ENCODE data around the gene PIEZO2. TPM values are rescaled to one million over a fixed set of nuclear protein-coding genes. Genes with fewer than 3 reads are reported as not detected.

The PIEZO2 gene
- total RNA-seq, 1 experiment from 2014 or later, result 5.5 TPM

DNA sequence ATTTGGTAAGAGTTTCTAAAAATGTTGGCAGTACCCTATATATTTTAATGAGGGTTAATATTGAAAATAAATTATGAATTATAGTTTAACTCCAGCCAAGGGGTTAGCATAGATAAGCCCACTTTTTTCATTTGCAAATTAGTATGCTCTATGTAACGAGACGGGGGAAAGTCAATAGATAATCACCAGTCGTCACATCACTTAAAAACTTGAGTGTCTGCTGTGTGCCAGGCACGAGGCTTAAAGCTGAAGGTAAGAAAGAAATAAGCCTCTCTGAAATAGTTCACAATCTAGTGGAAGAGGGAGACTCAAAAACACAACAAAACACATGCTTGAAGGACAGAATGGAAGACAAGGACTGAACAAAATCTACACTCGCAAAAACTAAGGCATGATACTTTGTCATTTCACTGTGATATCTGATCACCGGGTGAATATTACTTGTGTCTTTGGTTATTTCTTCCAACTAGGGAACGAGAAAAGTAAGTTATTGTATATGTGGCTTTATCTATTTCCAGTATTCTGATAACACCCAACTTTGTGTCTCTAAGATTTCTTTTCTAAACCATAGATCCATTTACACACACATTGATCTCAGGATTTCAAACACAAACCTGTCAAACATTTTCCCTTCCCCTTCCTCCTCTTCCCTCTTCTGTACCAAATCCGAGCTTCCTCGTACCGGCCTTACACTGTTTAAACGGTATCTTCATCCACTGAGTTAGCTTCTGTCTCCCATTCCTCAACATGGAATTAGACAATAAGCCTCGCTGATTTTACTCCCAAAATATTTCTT is 199.1 kb downstream of the PIEZO2 start:
- no peak overlapping the region for H3K27ac ChIP-seq (ENCODE audit: low read depth, low read length, poor library complexity, severe bottlenecking)
- H3K4me1 ChIP-seq (ENCODE audit: insufficient read depth, low read length, poor library complexity, severe bottlenecking), result no peaks in the 10 kb centered on the region
- CTCF ChIA-PET, result no interaction called here
- no peaks in the 10 kb centered on the region for H3K36me3 ChIP-seq (ENCODE audit: insufficient read depth, low read length, poor library complexity, severe bottlenecking)
- intact Hi-C loops (cut with micrococcal nuclease; ENCODE audit: unreplicated experiment), result no loop called here
- H3K9me3 ChIP-seq (ENCODE audit: low read depth, low read length, poor library complexity, severe bottlenecking), result peaks cover 14% of the 10 kb centered on the region
- no peaks in the 10 kb centered on the region for H3K27me3 ChIP-seq (replicated peaks; ENCODE audit: insufficient read depth, low read depth, low read length, poor library complexity)
- BruUV-seq (replicated peaks), result no TSS peak
- POLR2A ChIA-PET (ENCODE audit: low non-redundant PET), result no interaction called here
- TF ChIP-seq EZH2 (IDR thresholded peaks at IDR 0.05; ENCODE audit: borderline replicate concordance, low read depth, low read length, poor library complexity, severe bottlenecking), result no peak
- TF ChIP-seq, protein P1, sequence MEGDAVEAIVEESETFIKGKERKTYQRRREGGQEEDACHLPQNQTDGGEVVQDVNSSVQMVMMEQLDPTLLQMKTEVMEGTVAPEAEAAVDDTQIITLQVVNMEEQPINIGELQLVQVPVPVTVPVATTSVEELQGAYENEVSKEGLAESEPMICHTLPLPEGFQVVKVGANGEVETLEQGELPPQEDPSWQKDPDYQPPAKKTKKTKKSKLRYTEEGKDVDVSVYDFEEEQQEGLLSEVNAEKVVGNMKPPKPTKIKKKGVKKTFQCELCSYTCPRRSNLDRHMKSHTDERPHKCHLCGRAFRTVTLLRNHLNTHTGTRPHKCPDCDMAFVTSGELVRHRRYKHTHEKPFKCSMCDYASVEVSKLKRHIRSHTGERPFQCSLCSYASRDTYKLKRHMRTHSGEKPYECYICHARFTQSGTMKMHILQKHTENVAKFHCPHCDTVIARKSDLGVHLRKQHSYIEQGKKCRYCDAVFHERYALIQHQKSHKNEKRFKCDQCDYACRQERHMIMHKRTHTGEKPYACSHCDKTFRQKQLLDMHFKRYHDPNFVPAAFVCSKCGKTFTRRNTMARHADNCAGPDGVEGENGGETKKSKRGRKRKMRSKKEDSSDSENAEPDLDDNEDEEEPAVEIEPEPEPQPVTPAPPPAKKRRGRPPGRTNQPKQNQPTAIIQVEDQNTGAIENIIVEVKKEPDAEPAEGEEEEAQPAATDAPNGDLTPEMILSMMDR (conservative IDR thresholded peaks at IDR 0.05; ENCODE audit: low read depth, low read length), result no peak
- H3K4me3 ChIP-seq (ENCODE audit: low read depth, low read length, poor library complexity, severe bottlenecking), result no peak overlapping the region
- DNase-seq (ENCODE audit: low spot score), result no peak

DNA sequence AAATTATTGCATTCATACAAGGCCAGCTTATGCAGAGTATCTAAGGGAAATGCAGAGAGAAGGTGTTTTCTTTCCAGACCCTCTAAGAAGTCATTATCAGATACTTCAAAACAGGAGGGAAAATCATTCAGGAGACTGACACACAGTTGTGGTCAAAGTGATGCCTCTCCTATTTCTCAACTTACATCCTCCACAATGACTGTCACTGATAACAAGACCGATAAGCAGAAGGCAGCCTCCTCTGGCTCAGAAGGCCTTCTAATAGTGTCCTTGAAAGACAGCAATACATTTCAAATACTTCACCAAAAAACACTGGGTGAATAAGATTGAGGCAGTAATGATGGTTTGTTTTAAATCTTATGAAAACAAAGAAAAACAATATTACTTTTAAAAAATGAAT is 199.7 kb downstream of the PIEZO2 start:
- POLR2A ChIA-PET (ENCODE audit: low non-redundant PET), result no interaction called here
- no TSS peak for BruUV-seq (replicated peaks)
- H3K4me3 ChIP-seq (ENCODE audit: low read depth, low read length, poor library complexity, severe bottlenecking), result no peak overlapping the region
- H3K9me3 ChIP-seq (ENCODE audit: low read depth, low read length, poor library complexity, severe bottlenecking), result peaks cover 19% of the 10 kb centered on the region
- H3K27ac ChIP-seq (ENCODE audit: low read depth, low read length, poor library complexity, severe bottlenecking), result no peak overlapping the region
- DNase-seq (ENCODE audit: low spot score), result no peak
- CTCF ChIA-PET, result no interaction called here
- H3K4me1 ChIP-seq (ENCODE audit: insufficient read depth, low read length, poor library complexity, severe bottlenecking), result no peaks in the 10 kb centered on the region
- intact Hi-C loops (cut with micrococcal nuclease; ENCODE audit: unreplicated experiment), result no loop called here
- TF ChIP-seq EZH2 (IDR thresholded peaks at IDR 0.05; ENCODE audit: borderline replicate concordance, low read depth, low read length, poor library complexity, severe bottlenecking), result no peak
- TF ChIP-seq, protein P1 (conservative IDR thresholded peaks at IDR 0.05; ENCODE audit: low read depth, low read length), result no peak
- H3K27me3 ChIP-seq (replicated peaks; ENCODE audit: insufficient read depth, low read depth, low read length, poor library complexity), result no peaks in the 10 kb centered on the region
- H3K36me3 ChIP-seq (ENCODE audit: insufficient read depth, low read length, poor library complexity, severe bottlenecking), result no peaks in the 10 kb centered on the region

DNA sequence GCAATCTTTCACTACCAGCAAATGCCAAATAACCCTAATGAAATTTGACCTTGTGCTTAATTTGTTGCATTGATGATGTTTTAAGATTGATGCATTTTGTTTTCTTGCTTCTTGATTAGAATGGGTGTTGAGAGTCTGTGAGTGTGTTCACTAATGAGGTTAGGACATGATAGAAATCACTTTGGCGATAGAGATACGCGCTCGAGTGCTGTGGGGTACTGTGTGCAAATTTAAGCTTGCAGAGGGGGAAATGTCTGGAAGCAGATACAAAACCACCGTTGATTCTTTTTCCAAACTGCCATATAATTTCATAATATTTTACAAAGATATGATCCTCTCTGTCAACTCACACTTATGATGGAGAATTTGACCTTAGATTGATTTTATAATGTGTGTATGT is 200.9 kb downstream of the PIEZO2 start:
- Histone ChIP-seq H3K4me1 (ENCODE audit: insufficient read depth, low read length, poor library complexity, severe bottlenecking) (no peaks in the 10 kb centered on the region), H3K27me3 (replicated peaks; ENCODE audit: insufficient read depth, low read depth, low read length, poor library complexity) (no peaks in the 10 kb centered on the region), H3K36me3 (ENCODE audit: insufficient read depth, low read length, poor library complexity, severe bottlenecking) (no peaks in the 10 kb centered on the region), H3K9me3 (ENCODE audit: low read depth, low read length, poor library complexity, severe bottlenecking) (peaks cover 19% of the 10 kb centered on the region), H3K4me3 (ENCODE audit: low read depth, low read length, poor library complexity, severe bottlenecking) (no peak overlapping the region), H3K27ac (ENCODE audit: low read depth, low read length, poor library complexity, severe bottlenecking) (no peak overlapping the region)
- no peak for DNase-seq (ENCODE audit: low spot score)
- ChIA-PET CTCF (no interaction called here), POLR2A (ENCODE audit: low non-redundant PET) (no interaction called here)
- TF ChIP-seq, protein P1 (conservative IDR thresholded peaks at IDR 0.05; ENCODE audit: low read depth, low read length), result no peak
- no peak for TF ChIP-seq EZH2 (IDR thresholded peaks at IDR 0.05; ENCODE audit: borderline replicate concordance, low read depth, low read length, poor library complexity, severe bottlenecking)
- intact Hi-C loops (cut with micrococcal nuclease; ENCODE audit: unreplicated experiment), result no loop called here
- no TSS peak for BruUV-seq (replicated peaks)
